ENCODE data around the gene NOL7. TPM values are rescaled to one million over a fixed set of nuclear protein-coding genes. Genes with fewer than 3 reads are reported as not detected.

The NOL7 gene
- polyA plus RNA-seq, 3 donors = 46.8 to 58.0 (median 56.3) TPM

Other genes with a start within 250 kb of the NOL7 start
- 1 to 10 TPM; 2.0 to 8.0 (median 6.5) TPM for gene GFOD1, start 127.7 kb upstream of the NOL7 start, polyA plus RNA-seq
- gene SIRT5, start 40.7 kb upstream of the NOL7 start, polyA plus RNA-seq = 1 to 10 TPM; 3.7 to 8.1 (median 5.9) TPM
- 10 to 100 TPM; 10.6 to 24.9 (median 20.7) TPM for gene RANBP9, start 96.5 kb downstream of the NOL7 start, polyA plus RNA-seq
- gene MCUR1, start 199.2 kb downstream of the NOL7 start, polyA plus RNA-seq = 1 to 10 TPM; 6.2 to 9.7 (median 7.2) TPM